Upper lobe of left lung (tissue), 6 donors: ENCODE measurements around the gene CHRNB1. TPM values are rescaled to one million over a fixed set of nuclear protein-coding genes. Genes with fewer than 3 reads are reported as not detected.

ENCODE experiments used
- ATAC-seq, 2 donors: fragments of 200-7000 bp; cut with Tn5 transposase; one replicate each; pipeline ENCODE4 v1.9.1; 2022; ENCODE audit warnings: mild to moderate bottlenecking in 2 of 2, moderate library complexity in 2 of 2; ENCODE audit not compliant: low FRiP score in 2 of 2
- DNase-seq, 2 donors: peaks; one replicate each; pipeline ENCODE4 v3.0.0-alpha.2; 2019 to 2020
- H3K27ac ChIP-seq, 4 donors: fragments of 200-600 bp; sonication (generic); one replicate each; pipeline ENCODE4 v1.5.1; 2016 to 2019
- H3K27me3 ChIP-seq, 4 donors: fragments of 200-600 bp; sonication (generic); one replicate each; pipeline ENCODE4 v1.5.1; 2017 to 2019
- H3K36me3 ChIP-seq, 4 donors: fragments of 200-600 bp; sonication (generic); one replicate each; pipeline ENCODE4 v1.5.1; 2016 to 2019
- H3K4me1 ChIP-seq, 4 donors: fragments of 200-600 bp; sonication (generic); one replicate each; pipeline ENCODE4 v1.5.1; 2018 to 2019
- H3K4me3 ChIP-seq, 4 donors: fragments of 200-600 bp; sonication (generic); one replicate each; pipeline ENCODE4 v1.5.1; 2017 to 2019; ENCODE audit warnings: mild to moderate bottlenecking in 2 of 4, moderate library complexity in 1 of 4
- H3K9me3 ChIP-seq, 4 donors: fragments of 200-600 bp; sonication (generic); one replicate each; pipeline ENCODE4 v1.5.1; 2018 to 2019
- CTCF ChIP-seq, 6 experiments: fragments of 450-650 bp in 4 of 6; fragments of 200-600 bp in 2 of 6; sonication (generic) in 2 of 6; IDR thresholded peaks; one replicate each; pipeline ENCODE4 v1.5.1; 2016 to 2019; ENCODE audit warnings: antibody characterized with exemption in 6 of 6
- EP300 ChIP-seq, 4 donors: sonication (generic); formaldehyde crosslinking; IDR thresholded peaks; one replicate each; pipeline ENCODE4 v1.5.1; 2017; ENCODE audit warnings: antibody characterized with exemption in 4 of 4, control low read depth in 2 of 4
- POLR2A ChIP-seq, 4 donors: fragments of 450-650 bp; IDR thresholded peaks; one replicate each; pipeline ENCODE4 v1.5.1; 2016 to 2017; ENCODE audit warnings: antibody characterized with exemption in 4 of 4, mild to moderate bottlenecking in 2 of 4
- POLR2AphosphoS5 ChIP-seq, 2 donors: sonication (generic); formaldehyde crosslinking; IDR thresholded peaks; one replicate each; pipeline ENCODE4 v1.5.1; 2017; ENCODE audit warnings: antibody characterized with exemption in 2 of 2
- WGBS, 2 donors: methylation state at CpG; one replicate each; pipeline ENCODE4 v1.1.5; 2017 to 2018; 5-methylcytosine and 5-hydroxymethylcytosine counted together
- total RNA-seq, 6 donors: library from RNA; depleted of rRNA in 4 of 6; stranded (reverse); fragments of >200 nt in 4 of 6; gene quantifications; one replicate each; pipeline versions ENCODE4 v1.1.0 to v1.2.1, GENCODE V29; 2016 to 2021
- donor health status: DM: no; HTN: no; CAD: no; lungs with moderate emphysema.
- donor health status: DM: no; HTN: yes; CAD: no; lungs with severe emphysema.

The CHRNB1 gene
- total RNA-seq, 6 donors from 2014 or later = 1.9 to 11.5 (median 7.0) TPM

- no peaks in the 10 kb centered on the region for H3K36me3 ChIP-seq
- H3K27ac ChIP-seq = no peak overlapping the region
- no peak for TF ChIP-seq POLR2AphosphoS5 (IDR thresholded peaks at IDR 0.05)
- DNase-seq (no peak), ATAC-seq (no peak)
- no peak overlapping the region for H3K4me3 ChIP-seq
- no peaks in the 10 kb centered on the region for H3K4me1 ChIP-seq
- H3K9me3 ChIP-seq = no peaks in the 10 kb centered on the region
- H3K27me3 ChIP-seq = no peaks in the 10 kb centered on the region
- WGBS, 2 donors = 51 to 55% methylated on average over 4 of the region's 4 CpGs
Measured at GRCh38 chr17:7423679-7424078, 21.2 kb upstream of the CHRNB1 start.

GRCh38 chr17:7425316-7425715 is 19.5 kb upstream of the CHRNB1 start, which contains the start of gene SPEM2:
SPEM2 (plus strand) TSS chr17:7425616; CDS start chr17:7425689, 73 bp downstream.
- H3K9me3 ChIP-seq = no peaks in the 10 kb centered on the region
- no peak for DNase-seq
- no peak within 1 kb of the TSS for H3K4me3 ChIP-seq
- no peaks in the 10 kb centered on the region for H3K4me1 ChIP-seq
- ATAC-seq = no peak
- no peak within 1 kb of the TSS for H3K27ac ChIP-seq
- no peaks in the 10 kb centered on the region for H3K27me3 ChIP-seq
- 82 to 83% methylated on average over 4 to 7 of the region's 7 CpGs for WGBS, 2 donors
- TF ChIP-seq CTCF (IDR thresholded peaks at IDR 0.05) = no peak
- no peak for TF ChIP-seq POLR2A (IDR thresholded peaks at IDR 0.05)
- H3K36me3 ChIP-seq = no peaks in the 10 kb centered on the region

GRCh38 chr17:7425756-7426155 is 19.1 kb upstream of the CHRNB1 start:
- H3K27me3 ChIP-seq = no peaks in the 10 kb centered on the region
- 91 to 100% methylated on average over 1 to 8 of the region's 8 CpGs for WGBS, 2 donors
- DNase-seq = no peak
- no peaks in the 10 kb centered on the region for H3K36me3 ChIP-seq
- no peak for ATAC-seq
- H3K9me3 ChIP-seq = no peaks in the 10 kb centered on the region
- no peaks in the 10 kb centered on the region for H3K4me1 ChIP-seq
- no peak overlapping the region for H3K27ac ChIP-seq
- no peak overlapping the region for H3K4me3 ChIP-seq
- TF ChIP-seq EP300 (IDR thresholded peaks at IDR 0.05) = no peak
- TF ChIP-seq POLR2AphosphoS5 (IDR thresholded peaks at IDR 0.05) = no peak
- no peak for TF ChIP-seq POLR2A (IDR thresholded peaks at IDR 0.05)
- no peak for TF ChIP-seq CTCF (IDR thresholded peaks at IDR 0.05)

GRCh38 chr17:7426203-7426863 is 18.5 kb upstream of the CHRNB1 start:
- Histone ChIP-seq H3K36me3 (no peaks in the 10 kb centered on the region), H3K4me3 (no peak overlapping the region), H3K27me3 (no peaks in the 10 kb centered on the region), H3K4me1 (no peaks in the 10 kb centered on the region), H3K27ac (no peak overlapping the region), H3K9me3 (no peaks in the 10 kb centered on the region)
- WGBS, 2 donors = 90 to 93% methylated on average over 28 to 30 of the region's 33 CpGs
- TF ChIP-seq EP300 (IDR thresholded peaks at IDR 0.05) (no peak), POLR2AphosphoS5 (IDR thresholded peaks at IDR 0.05) (no peak), POLR2A (IDR thresholded peaks at IDR 0.05) (no peak), CTCF (IDR thresholded peaks at IDR 0.05) (no peak)
- ATAC-seq = no peak
- DNase-seq = peak in 1 of 2 donors; percentile 65

GRCh38 chr17:7426896-7427489 is 17.9 kb upstream of the CHRNB1 start:
- TF ChIP-seq EP300 (IDR thresholded peaks at IDR 0.05) (no peak), POLR2A (IDR thresholded peaks at IDR 0.05) (no peak), POLR2AphosphoS5 (IDR thresholded peaks at IDR 0.05) (no peak), CTCF (IDR thresholded peaks at IDR 0.05) (no peak)
- ATAC-seq (no peak), DNase-seq (peak in 1 of 2 donors; percentile 71)
- H3K27me3 ChIP-seq = no peaks in the 10 kb centered on the region
- no peak overlapping the region for H3K4me3 ChIP-seq
- H3K4me1 ChIP-seq = no peaks in the 10 kb centered on the region
- no peaks in the 10 kb centered on the region for H3K9me3 ChIP-seq
- no peaks in the 10 kb centered on the region for H3K36me3 ChIP-seq
- WGBS, 2 donors = 92 to 94% methylated on average over 19 to 29 of the region's 29 CpGs
- H3K27ac ChIP-seq = no peak overlapping the region
